Measurements from ENCODE around the gene ZNF425. TPM values are rescaled to one million over a fixed set of nuclear protein-coding genes. Genes with fewer than 3 reads are reported as not detected.

ZNF425 gene
- total and polyA plus RNA-seq, 2 experiments from 2014 or later = 4.3 to 5.0 TPM

DNA sequence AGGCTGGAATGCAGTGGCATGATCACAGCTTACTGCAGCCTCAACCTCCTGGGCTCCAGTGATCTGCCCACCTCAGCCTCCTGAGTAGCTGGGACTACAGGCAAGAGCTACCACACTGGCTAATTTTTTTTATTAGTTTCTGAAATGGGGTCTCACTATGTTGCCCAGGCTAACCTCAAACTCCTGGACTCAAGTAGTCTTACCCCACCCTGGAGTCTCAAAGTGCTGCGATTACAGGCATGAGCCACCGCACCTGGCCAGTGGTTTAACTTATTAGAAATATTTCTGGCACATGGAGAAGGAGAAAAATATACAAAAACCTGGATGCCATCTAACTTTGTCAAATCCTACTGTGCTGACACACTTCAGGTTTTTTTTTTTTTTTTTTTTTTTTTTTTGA is 50.8 kb downstream of the ZNF425 start:
- 0 out of 3 replicates have a peak, but pooled peaks cover 5% of the 10 kb centered on the region for H3K4me1 Mint-ChIP-seq
- Histone ChIP-seq H4K20me1 (replicated peaks; ENCODE audit: insufficient read depth) (peaks cover 6% of the 10 kb centered on the region), H3K79me2 (replicated peaks; ENCODE audit: insufficient read depth) (peaks cover 16% of the 10 kb centered on the region)

More for the DNA sequence above, 50.8 kb downstream of the ZNF425 start:
- DNase-seq (ENCODE audit: low spot score) = no peak
- no peaks in the 10 kb centered on the region; the same call in 2 of the 3 replicates for H3K9me3 Mint-ChIP-seq
- H3K4me2 ChIP-seq = no peak overlapping the region
- H3K27me3 Mint-ChIP-seq (ENCODE audit: insufficient read depth, low read depth, poor library complexity) = peaks cover 5% of the 10 kb centered on the region
- H3K4me1 ChIP-seq (ENCODE audit: insufficient read depth) = no peaks in the 10 kb centered on the region; the same call in 1 of the 2 replicates
- no peak overlapping the region for H3K4me3 Mint-ChIP-seq
- no peak for ATAC-seq
- no peak overlapping the region for H2AFZ ChIP-seq
- no peak overlapping the region for H3K27ac Mint-ChIP-seq
- H3K4me3 ChIP-seq = no peak overlapping the region
- H3K27ac ChIP-seq (ENCODE audit: low read depth) = no peak overlapping the region
- TF ChIP-seq JUNB (IDR thresholded peaks at IDR 0.05; ENCODE audit: unreplicated experiment) (no peak), EZH2phosphoT487 (IDR thresholded peaks at IDR 0.05; ENCODE audit: unreplicated experiment) (no peak), EZH2 (IDR thresholded peaks at IDR 0.05; ENCODE audit: low read depth, unreplicated experiment) (no peak), ZNF114 (CRISPR knock-in tag; IDR thresholded peaks at IDR 0.05) (no peak), ZNF331 (CRISPR knock-in tag; IDR thresholded peaks at IDR 0.05; ENCODE audit: low read depth) (no peak), STAT1 (IDR thresholded peaks at IDR 0.05; ENCODE audit: unreplicated experiment) (no peak), POLR2AphosphoS5 (IDR thresholded peaks at IDR 0.05; ENCODE audit: low read depth) (no peak), NANOG (IDR thresholded peaks at IDR 0.05; ENCODE audit: borderline replicate concordance) (no peak)
- TF ChIP-seq, protein P1, sequence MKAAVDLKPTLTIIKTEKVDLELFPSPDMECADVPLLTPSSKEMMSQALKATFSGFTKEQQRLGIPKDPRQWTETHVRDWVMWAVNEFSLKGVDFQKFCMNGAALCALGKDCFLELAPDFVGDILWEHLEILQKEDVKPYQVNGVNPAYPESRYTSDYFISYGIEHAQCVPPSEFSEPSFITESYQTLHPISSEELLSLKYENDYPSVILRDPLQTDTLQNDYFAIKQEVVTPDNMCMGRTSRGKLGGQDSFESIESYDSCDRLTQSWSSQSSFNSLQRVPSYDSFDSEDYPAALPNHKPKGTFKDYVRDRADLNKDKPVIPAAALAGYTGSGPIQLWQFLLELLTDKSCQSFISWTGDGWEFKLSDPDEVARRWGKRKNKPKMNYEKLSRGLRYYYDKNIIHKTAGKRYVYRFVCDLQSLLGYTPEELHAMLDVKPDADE (IDR thresholded peaks at IDR 0.05) = no peak
- TF ChIP-seq, protein P2, sequence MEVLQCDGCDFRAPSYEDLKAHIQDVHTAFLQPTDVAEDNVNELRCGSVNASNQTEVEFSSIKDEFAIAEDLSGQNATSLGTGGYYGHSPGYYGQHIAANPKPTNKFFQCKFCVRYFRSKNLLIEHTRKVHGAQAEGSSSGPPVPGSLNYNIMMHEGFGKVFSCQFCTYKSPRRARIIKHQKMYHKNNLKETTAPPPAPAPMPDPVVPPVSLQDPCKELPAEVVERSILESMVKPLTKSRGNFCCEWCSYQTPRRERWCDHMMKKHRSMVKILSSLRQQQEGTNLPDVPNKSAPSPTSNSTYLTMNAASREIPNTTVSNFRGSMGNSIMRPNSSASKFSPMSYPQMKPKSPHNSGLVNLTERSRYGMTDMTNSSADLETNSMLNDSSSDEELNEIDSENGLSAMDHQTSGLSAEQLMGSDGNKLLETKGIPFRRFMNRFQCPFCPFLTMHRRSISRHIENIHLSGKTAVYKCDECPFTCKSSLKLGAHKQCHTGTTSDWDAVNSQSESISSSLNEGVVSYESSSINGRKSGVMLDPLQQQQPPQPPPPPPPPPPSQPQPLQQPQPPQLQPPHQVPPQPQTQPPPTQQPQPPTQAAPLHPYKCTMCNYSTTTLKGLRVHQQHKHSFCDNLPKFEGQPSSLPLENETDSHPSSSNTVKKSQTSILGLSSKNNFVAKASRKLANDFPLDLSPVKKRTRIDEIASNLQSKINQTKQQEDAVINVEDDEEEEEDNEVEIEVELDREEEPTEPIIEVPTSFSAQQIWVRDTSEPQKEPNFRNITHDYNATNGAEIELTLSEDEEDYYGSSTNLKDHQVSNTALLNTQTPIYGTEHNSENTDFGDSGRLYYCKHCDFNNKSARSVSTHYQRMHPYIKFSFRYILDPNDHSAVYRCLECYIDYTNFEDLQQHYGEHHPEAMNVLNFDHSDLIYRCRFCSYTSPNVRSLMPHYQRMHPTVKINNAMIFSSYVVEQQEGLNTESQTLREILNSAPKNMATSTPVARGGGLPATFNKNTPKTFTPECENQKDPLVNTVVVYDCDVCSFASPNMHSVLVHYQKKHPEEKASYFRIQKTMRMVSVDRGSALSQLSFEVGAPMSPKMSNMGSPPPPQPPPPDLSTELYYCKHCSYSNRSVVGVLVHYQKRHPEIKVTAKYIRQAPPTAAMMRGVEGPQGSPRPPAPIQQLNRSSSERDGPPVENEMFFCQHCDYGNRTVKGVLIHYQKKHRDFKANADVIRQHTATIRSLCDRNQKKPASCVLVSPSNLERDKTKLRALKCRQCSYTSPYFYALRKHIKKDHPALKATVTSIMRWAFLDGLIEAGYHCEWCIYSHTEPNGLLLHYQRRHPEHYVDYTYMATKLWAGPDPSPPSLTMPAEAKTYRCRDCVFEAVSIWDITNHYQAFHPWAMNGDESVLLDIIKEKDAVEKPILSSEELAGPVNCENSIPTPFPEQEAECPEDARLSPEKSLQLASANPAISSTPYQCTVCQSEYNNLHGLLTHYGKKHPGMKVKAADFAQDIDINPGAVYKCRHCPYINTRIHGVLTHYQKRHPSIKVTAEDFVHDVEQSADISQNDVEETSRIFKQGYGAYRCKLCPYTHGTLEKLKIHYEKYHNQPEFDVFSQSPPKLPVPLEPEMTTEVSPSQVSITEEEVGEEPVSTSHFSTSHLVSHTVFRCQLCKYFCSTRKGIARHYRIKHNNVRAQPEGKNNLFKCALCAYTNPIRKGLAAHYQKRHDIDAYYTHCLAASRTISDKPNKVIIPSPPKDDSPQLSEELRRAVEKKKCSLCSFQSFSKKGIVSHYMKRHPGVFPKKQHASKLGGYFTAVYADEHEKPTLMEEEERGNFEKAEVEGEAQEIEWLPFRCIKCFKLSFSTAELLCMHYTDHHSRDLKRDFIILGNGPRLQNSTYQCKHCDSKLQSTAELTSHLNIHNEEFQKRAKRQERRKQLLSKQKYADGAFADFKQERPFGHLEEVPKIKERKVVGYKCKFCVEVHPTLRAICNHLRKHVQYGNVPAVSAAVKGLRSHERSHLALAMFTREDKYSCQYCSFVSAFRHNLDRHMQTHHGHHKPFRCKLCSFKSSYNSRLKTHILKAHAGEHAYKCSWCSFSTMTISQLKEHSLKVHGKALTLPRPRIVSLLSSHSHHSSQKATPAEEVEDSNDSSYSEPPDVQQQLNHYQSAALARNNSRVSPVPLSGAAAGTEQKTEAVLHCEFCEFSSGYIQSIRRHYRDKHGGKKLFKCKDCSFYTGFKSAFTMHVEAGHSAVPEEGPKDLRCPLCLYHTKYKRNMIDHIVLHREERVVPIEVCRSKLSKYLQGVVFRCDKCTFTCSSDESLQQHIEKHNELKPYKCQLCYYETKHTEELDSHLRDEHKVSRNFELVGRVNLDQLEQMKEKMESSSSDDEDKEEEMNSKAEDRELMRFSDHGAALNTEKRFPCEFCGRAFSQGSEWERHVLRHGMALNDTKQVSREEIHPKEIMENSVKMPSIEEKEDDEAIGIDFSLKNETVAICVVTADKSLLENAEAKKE (CRISPR knock-in tag; IDR thresholded peaks at IDR 0.05) = no peak
- TF ChIP-seq, protein P3, sequence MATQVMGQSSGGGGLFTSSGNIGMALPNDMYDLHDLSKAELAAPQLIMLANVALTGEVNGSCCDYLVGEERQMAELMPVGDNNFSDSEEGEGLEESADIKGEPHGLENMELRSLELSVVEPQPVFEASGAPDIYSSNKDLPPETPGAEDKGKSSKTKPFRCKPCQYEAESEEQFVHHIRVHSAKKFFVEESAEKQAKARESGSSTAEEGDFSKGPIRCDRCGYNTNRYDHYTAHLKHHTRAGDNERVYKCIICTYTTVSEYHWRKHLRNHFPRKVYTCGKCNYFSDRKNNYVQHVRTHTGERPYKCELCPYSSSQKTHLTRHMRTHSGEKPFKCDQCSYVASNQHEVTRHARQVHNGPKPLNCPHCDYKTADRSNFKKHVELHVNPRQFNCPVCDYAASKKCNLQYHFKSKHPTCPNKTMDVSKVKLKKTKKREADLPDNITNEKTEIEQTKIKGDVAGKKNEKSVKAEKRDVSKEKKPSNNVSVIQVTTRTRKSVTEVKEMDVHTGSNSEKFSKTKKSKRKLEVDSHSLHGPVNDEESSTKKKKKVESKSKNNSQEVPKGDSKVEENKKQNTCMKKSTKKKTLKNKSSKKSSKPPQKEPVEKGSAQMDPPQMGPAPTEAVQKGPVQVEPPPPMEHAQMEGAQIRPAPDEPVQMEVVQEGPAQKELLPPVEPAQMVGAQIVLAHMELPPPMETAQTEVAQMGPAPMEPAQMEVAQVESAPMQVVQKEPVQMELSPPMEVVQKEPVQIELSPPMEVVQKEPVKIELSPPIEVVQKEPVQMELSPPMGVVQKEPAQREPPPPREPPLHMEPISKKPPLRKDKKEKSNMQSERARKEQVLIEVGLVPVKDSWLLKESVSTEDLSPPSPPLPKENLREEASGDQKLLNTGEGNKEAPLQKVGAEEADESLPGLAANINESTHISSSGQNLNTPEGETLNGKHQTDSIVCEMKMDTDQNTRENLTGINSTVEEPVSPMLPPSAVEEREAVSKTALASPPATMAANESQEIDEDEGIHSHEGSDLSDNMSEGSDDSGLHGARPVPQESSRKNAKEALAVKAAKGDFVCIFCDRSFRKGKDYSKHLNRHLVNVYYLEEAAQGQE (IDR thresholded peaks at IDR 0.05; ENCODE audit: unreplicated experiment) = no peak
- H3K36me3 Mint-ChIP-seq (ENCODE audit: low read depth) = peaks cover 59% of the 10 kb centered on the region
- H3K27me3 ChIP-seq (ENCODE audit: insufficient read depth) = no peaks in the 10 kb centered on the region
- peaks cover 25% of the 10 kb centered on the region for H3K36me3 ChIP-seq (ENCODE audit: insufficient read depth)
- no peaks in the 10 kb centered on the region; the same call in 1 of the 2 replicates for H3K9me2 ChIP-seq (ENCODE audit: insufficient read depth)
- peaks cover 38% of the 10 kb centered on the region for H3F3A ChIP-seq (replicated peaks; ENCODE audit: low read depth)

Measured in GM23338 (cell line).